ENCODE measurements around the gene ALDH1L2.

The ALDH1L2 gene

DNA sequence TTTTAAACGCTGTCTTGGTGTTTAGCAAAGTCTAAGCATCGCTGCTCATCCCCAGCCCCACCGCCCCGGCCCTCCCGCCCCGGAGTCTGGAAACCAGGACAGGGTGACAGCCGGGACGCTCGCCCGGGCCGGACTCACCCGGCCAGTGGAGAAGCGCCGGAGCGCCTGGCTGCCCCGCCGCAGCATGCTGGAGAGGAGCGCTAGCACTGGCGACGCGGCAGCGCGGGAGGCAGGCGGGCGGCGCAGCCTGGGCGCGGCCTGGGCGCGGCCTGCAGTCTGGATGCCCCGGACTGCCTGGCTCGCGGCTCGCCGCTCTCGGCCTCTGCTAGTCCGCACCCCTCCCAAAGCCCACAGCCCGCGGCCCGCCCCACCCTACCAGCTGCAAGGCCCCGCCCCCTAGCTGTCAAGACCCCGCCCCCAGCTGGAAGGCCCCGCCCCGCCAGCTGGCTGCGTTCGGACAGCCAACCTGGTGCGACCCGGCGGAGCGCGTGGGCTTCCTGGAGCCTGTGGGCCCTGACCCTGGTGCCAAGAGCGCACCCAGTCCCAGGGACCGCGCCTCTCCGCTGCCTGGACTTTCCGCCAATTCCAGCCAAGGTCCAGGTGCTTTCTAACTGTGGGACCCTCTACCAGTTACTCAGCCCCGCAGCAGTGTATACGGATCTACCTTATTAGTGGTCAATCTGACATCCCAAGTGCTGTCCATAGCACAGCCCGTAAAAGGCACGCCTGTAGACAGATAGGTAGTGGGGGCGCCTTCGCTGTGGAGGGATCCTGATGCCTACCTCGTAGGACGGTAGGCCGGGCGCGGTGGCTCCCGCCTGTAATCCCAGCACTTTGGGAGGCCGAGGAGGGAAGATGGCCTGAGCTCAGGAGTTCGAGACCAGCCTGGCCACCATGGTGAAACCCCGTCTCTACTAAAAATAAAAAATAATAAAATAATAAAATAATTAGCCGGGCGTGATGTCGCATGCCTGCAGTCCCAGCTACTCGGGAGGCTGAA lies at the start of gene ALDH1L2:
TSS of gene ALDH1L2 (minus strand) at position 208 of the 1,000 bp plus-strand sequence. CDS start at position 186, 22 bp downstream.
- Mint-ChIP-seq H3K27ac (peak within 1 kb of the TSS in 1 of 2 donors; percentile 94), H3K4me3 (peak within 1 kb of the TSS; percentile 83 to 92), H3K9me3 (peaks cover 6 to 7% of the 10 kb centered on the region in 2 donors), H3K27me3 (peaks cover 30% of the 10 kb centered on the region), H3K4me1 (peaks cover 9% of the 10 kb centered on the region)
- ATAC-seq (peak; percentile 95), DNase-seq (peak; percentile 63 to 75)

DNA sequence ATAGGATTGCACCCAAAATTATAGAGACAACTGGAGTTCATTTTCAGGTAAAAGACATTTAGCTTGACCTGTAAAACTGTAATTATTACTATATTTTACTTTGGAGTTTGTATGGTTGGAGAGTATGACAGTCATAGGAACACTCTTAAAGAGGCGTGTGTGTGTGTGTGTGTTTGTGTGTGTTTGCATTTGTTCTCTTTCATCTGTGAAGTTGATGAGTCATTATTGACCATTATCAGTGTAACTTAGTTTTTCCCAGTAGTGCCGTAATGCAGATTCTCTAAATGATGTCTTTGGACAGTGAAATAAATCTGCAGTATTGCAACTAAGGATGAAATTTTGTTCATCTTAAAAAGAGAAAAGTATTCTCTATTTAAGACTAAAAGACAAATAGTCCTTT lies 36.3 kb upstream of the ALDH1L2 start:
- ATAC-seq (no peak), DNase-seq (no peak)
- Mint-ChIP-seq H3K27ac (no peak overlapping the region), H3K9me3 (no peaks in the 10 kb centered on the region), H3K4me3 (no peak overlapping the region), H3K27me3 (no peaks in the 10 kb centered on the region), H3K4me1 (peaks cover 6% of the 10 kb centered on the region)

DNA sequence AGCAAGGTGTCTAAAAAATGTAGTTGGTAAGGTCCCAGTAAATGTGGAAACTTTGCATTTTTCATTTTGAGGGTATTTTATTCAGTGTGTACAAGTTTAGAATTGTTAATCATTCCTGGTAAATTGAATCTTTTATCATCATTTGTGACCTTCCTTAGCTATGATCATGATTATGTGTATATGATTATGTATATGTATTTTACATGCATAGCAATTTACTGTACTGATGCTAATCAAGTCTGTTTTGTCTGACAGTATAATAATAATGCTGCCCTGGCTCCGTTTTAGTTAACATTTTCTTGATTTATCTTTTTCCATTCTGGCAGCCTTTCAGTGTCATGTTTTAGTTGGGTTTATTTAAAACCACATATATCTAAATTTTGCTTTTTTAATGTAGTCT lies 32.7 kb upstream of the ALDH1L2 start:
- Mint-ChIP-seq H3K4me3 (no peak overlapping the region), H3K27ac (no peak overlapping the region), H3K4me1 (peaks cover 16% of the 10 kb centered on the region), H3K9me3 (no peaks in the 10 kb centered on the region), H3K27me3 (no peaks in the 10 kb centered on the region)
- ATAC-seq (no peak), DNase-seq (no peak)

DNA sequence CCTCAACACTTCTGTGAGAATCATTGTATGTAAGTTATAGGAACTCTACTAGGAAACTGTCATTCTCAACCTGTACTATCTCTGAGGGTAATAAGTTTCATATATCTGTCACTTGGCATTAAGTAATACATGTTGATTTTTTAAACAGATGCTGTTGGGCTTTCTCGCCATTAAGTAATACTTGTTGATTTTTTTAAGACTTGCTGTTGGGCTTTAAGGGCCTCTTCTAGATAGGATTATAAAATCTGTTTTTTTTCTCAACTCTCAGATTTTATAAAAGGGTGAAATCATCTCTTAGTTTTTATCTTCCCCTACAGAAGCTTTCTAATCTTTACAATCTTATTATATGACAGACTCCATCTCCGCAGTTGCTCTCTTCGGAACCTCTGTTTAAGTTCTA lies 28.8 kb upstream of the ALDH1L2 start:
- DNase-seq (no peak), ATAC-seq (no peak)
- H3K27ac Mint-ChIP-seq: no peak overlapping the region
- peaks cover 37% of the 10 kb centered on the region for H3K4me1 Mint-ChIP-seq
- H3K4me3 Mint-ChIP-seq: no peak overlapping the region
- no peaks in the 10 kb centered on the region for H3K9me3 Mint-ChIP-seq
- no peaks in the 10 kb centered on the region for H3K27me3 Mint-ChIP-seq

DNA sequence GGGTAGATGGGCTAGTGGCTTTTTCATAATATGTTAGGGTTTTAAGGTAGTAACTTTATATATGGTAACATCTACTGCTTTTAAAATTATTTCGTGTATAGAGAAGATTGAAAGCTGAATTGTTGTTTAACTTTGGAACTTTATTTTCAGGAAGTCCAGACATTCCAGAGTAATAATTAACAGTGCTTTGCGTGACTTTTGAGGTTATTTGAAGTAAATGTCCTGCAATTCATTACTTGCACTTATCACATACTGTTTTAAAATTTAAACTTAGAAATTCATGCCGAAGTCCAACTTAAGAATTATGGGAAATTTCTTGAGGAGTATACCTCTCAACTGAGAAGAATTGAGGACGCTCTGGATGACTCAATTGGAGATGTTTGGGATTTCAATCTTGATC lies 26.6 kb upstream of the ALDH1L2 start:
- Mint-ChIP-seq H3K4me1 (peaks cover 43% of the 10 kb centered on the region), H3K4me3 (peak overlapping the region in 1 of 2 donors; percentile 19), H3K27ac (no peak overlapping the region), H3K9me3 (no peaks in the 10 kb centered on the region), H3K27me3 (no peaks in the 10 kb centered on the region)
- no peak for ATAC-seq
- DNase-seq: no peak

DNA sequence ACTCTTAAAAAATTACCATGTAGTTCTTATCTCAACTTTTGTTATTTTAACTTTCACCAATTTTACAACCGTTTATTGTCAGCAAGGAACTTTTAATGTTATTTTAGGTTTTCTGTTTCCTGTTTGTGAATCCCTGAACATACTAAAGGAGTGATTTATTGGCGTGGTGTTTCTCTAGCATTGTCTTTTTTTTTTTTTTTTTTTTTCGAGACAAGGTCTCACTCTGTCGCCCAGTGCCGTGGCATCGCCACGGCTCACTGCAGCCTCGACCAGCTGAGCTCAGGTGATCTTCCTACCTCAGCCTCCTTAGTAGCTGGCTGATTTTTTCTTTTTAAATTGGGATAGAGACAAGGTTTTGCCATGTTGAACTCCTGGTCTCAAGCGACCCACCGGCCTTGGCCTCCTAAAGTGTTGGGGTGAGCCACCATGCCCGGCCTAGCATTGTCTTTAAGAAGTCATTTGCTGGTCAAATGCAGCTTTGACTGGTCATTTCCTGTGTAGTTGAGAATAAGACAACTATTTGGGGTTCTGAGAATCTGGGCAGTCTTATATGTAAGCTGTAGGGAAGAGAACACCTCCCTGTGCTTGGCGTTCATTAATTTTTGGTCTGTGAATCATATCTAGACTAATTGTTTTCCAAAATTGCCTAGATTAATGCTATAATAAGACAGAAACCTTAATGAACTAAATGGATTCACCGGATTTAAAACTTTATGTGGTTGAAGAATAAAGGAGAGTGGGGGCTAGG lies 25.4 kb upstream of the ALDH1L2 start:
- ATAC-seq (no peak), DNase-seq (no peak)
- Mint-ChIP-seq H3K9me3 (peaks cover 4% of the 10 kb centered on the region in 2 donors), H3K27ac (no peak overlapping the region), H3K4me1 (peaks cover 43% of the 10 kb centered on the region), H3K27me3 (peaks cover 6% of the 10 kb centered on the region), H3K4me3 (peak overlapping the region; percentile 94 to 99)

DNA sequence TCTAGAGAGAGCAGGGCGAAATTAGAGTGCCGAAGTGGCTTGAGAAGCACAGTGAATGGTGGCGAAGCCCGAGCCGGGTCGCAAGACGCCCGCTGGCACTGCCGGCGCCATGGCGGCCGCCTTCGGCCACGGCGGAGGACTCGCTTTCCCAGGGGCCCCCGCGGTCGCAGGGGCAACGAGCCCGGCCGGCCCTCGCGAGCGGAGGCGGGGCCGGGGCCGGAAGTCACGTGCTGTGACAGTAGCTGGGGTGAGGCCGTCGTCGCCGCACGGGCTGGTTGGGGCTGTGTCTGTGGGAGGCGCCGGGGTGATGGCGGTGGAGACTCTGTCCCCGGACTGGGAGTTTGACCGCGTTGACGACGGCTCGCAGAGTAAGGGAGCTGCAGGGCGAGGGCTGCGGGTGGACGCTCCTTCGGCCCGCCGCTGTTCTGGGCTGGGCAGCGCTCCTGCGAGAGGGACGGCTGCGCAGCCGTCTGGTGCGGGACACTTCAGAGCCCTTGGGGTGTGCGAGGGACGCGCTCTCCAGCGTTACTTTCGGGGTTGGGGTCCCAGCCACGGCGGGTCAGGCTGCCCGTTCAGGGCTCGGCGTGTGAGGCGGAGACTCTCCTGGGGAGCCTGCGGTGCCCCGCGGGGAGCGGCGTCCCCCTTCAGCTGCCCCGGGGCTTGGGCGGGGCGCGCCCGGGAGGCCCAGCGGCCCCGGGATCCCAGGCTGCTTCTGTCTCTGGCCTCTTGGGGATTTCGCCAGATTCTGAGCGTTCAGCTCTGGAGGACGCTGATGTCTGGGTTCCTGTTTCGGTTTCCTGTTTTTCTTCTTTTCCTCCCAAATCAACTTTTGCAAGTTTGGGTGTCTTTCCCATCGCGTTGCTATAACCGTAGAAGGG lies 23.5 kb upstream of the ALDH1L2 start, which contains the start of gene WASHC4:
TSS of gene WASHC4 (plus strand) at position 238 of the 878 bp plus-strand sequence. CDS start at position 308, 70 bp downstream.
- peaks cover 4 to 6% of the 10 kb centered on the region in 2 donors for H3K9me3 Mint-ChIP-seq
- H3K27ac Mint-ChIP-seq: peak within 1 kb of the TSS; percentile 96
- DNase-seq (peak; percentile 93 to 94), ATAC-seq (peak; percentile 98)
- peaks cover 34% of the 10 kb centered on the region for H3K4me1 Mint-ChIP-seq
- H3K27me3 Mint-ChIP-seq: peaks cover 11% of the 10 kb centered on the region
- H3K4me3 Mint-ChIP-seq: peak within 1 kb of the TSS; percentile 94 to 99

DNA sequence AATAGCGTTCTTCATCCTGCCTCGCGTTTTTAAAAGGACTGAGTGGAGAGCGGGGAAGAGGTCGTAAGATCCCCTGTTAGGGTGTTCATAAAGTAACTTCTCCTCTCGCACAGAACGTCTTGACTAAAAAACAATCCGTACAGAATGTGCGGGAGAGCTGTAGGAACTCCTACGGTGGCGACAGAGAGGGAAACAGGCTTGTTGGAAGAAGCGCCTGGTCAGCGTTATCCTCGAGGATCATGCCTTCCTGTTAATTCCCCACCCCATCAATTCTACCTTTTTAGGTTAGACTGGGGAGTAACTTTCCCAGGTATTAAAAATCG lies 22.9 kb upstream of the ALDH1L2 start:
- H3K4me1 Mint-ChIP-seq: peaks cover 28% of the 10 kb centered on the region
- H3K27ac Mint-ChIP-seq: peak overlapping the region; percentile 78 to 96
- H3K4me3 Mint-ChIP-seq: peak overlapping the region; percentile 94 to 99
- DNase-seq (no peak), ATAC-seq (peak; percentile 18)
- peaks cover 4 to 6% of the 10 kb centered on the region in 2 donors for H3K9me3 Mint-ChIP-seq
- peaks cover 17% of the 10 kb centered on the region for H3K27me3 Mint-ChIP-seq

DNA sequence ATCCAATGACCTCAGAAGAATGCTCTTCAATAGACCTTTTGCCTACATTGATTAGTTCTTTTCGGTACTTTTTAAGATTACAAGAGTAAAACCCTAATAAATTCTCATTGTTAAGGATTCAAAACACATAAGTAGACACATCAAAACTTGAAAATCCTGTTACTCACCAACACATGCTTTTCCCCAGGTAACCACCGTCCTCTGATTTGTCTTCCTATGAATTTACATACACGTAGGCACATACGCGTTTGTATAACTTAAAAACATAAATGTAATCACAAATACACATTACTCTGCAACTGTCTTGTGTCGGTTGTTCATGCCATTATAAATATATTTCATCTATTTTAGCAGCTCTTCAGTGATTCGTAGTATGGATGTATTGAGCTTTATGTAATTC lies 22.4 kb upstream of the ALDH1L2 start:
- Mint-ChIP-seq H3K27ac (no peak overlapping the region), H3K9me3 (peaks cover 4 to 6% of the 10 kb centered on the region in 2 donors), H3K4me3 (peak overlapping the region; percentile 94 to 99), H3K27me3 (peaks cover 21% of the 10 kb centered on the region), H3K4me1 (peaks cover 23% of the 10 kb centered on the region)
- DNase-seq (no peak), ATAC-seq (no peak)

DNA sequence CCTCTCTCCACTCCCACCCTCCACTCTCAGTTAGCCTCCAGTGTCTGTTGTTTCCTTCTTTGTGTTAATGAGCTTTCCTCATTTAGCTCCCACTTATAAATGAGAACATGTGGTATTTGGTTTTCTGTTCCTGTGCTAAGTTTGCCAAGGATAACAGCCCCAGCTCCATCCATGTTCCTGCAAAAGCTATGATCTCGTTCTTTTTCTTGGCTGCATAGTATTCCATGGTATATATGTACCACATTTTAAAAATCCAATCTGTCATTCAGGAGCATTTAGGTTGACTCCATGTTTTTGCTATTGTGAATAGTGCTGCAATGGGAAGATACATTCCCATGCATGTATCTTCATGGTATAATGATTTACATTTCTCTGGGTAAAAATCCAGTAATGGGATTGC lies 20.5 kb upstream of the ALDH1L2 start:
- H3K27ac Mint-ChIP-seq: no peak overlapping the region
- no peak overlapping the region for H3K4me3 Mint-ChIP-seq
- H3K4me1 Mint-ChIP-seq: peaks cover 18% of the 10 kb centered on the region
- peaks cover 4 to 6% of the 10 kb centered on the region in 2 donors for H3K9me3 Mint-ChIP-seq
- DNase-seq (no peak), ATAC-seq (no peak)
- peaks cover 28% of the 10 kb centered on the region for H3K27me3 Mint-ChIP-seq

DNA sequence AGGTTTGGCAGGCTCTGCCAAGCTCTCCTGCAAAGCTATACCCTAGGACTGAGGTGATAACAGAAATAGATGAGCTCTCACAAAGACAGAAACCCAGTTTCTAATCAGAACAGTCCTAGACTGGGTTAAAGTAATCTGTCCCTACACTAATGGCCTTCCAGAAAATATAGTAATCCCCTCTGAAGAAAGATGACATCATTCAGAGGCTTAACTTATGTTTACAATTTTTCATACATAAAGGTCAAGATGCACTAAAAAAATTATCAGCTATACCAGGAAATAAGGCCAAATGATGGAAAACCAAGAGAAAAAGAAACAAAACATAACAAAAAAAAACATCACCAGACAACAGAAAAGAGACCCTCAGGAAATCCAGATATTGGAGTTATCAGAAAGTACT lies 18.4 kb upstream of the ALDH1L2 start:
- H3K27ac Mint-ChIP-seq: peak overlapping the region in 1 of 2 donors; percentile 27
- no peak for ATAC-seq
- peaks cover 6 to 9% of the 10 kb centered on the region in 2 donors for H3K9me3 Mint-ChIP-seq
- H3K27me3 Mint-ChIP-seq: peaks cover 36% of the 10 kb centered on the region
- no peak overlapping the region for H3K4me3 Mint-ChIP-seq
- no peak for DNase-seq
- peaks cover 6% of the 10 kb centered on the region for H3K4me1 Mint-ChIP-seq

DNA sequence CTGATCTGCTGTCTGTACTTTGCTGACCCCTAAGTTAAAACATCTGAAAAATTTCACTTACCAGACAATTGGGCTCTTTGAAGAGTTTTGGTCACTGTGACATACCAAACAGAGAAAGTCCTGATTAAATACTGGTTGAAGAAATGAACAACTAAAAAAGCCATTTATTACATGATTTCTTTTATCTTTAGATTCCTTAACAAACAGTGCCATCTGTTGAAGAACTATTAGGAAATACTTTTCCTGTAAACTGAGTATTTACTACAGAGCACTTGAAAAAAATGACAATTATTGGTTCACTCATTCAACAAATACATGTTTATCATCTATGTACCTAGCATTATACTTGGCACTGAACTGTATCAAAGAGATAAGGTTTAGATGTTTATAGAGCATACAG lies 16.7 kb upstream of the ALDH1L2 start:
- no peak for ATAC-seq
- Mint-ChIP-seq H3K27me3 (peaks cover 36% of the 10 kb centered on the region), H3K27ac (no peak overlapping the region), H3K9me3 (peaks cover 13 to 14% of the 10 kb centered on the region in 2 donors), H3K4me3 (no peak overlapping the region), H3K4me1 (no peaks in the 10 kb centered on the region)
- no peak for DNase-seq

DNA sequence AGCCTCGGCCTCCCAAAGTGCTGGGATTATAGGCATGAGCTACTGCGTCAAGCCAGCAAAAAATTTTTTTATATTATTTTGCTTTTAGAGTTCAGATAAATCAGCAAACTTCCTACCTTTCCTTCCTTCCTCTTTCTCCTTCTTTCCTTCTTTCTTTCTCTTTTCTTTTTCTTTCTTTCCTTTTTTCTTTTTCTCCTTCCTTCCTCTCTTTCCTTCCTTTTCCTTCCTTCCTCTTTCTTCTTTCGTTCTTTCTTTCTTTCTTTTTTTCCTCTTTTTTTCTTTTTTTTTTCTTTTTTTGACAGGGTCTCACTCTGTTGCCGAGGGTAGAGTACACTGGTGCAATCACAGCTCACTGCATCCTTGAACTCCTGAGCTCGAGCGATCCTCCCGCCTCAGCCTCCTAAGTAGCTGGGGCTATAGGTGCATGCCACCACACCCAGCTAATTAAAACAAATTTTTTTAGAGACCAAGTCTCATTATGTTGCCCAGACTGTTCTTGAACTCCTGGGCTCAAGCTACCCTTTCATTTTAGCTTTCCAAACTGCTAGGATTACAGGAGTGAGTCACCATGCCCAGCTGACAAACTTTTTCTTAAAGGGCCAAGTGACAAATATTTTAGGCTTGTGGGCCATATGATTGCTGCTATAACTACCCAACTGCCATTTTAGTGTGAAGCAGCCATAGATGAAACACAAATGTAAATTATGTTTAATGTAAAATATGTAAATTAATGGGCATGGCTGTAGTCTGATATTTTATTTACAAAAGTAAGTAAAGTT lies 16.1 kb upstream of the ALDH1L2 start:
- H3K27me3 Mint-ChIP-seq: peaks cover 36% of the 10 kb centered on the region
- DNase-seq (no peak), ATAC-seq (no peak)
- no peaks in the 10 kb centered on the region for H3K4me1 Mint-ChIP-seq
- peaks cover 19% of the 10 kb centered on the region in 2 donors for H3K9me3 Mint-ChIP-seq
- H3K27ac Mint-ChIP-seq: no peak overlapping the region
- no peak overlapping the region for H3K4me3 Mint-ChIP-seq

DNA sequence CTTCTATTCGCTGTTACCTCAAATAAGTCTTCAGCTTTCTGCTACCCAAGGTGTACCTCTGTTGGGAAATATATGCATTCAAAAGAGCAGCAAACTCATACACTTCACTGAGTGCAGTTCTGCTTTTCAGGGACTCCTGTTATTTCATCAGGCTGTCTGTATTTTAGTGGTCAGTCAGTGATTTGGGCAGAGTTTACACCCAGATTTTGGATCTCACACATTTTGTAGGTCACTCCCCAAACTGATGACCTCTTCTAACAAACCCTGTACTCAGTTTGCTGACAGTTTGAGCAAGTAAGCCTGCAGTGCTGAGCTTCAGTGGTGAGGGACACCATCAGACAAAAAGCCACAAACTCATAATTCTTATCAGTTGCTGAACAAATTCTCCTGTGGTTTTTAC lies 15.1 kb upstream of the ALDH1L2 start:
- Mint-ChIP-seq H3K9me3 (peaks cover 19 to 20% of the 10 kb centered on the region in 2 donors), H3K27ac (no peak overlapping the region), H3K4me3 (no peak overlapping the region), H3K4me1 (no peaks in the 10 kb centered on the region), H3K27me3 (peaks cover 27% of the 10 kb centered on the region)
- DNase-seq (no peak), ATAC-seq (no peak)

Data from stimulated activated naive CD8-positive, alpha-beta T cell treated with anti-CD3 and anti-CD28 coated beads, Interleukin-15, amount 100 ng/mL, for 72 hours (primary cell).